ENCODE results near the gene CACNA2D3.

- no peak for TF ChIP-seq TARDBP (IDR thresholded peaks at IDR 0.05)
- TF ChIP-seq BHLHE40 (IDR thresholded peaks at IDR 0.05; ENCODE audit: borderline replicate concordance), result no peak
- no peak for TF ChIP-seq SP1 (IDR thresholded peaks at IDR 0.05)
- TF ChIP-seq PKNOX1 (IDR thresholded peaks at IDR 0.05), result no peak
- no peak for TF ChIP-seq NFRKB (IDR thresholded peaks at IDR 0.05)
- TF ChIP-seq SUZ12 (IDR thresholded peaks at IDR 0.05), result no peak
- TF ChIP-seq ARNT (IDR thresholded peaks at IDR 0.05), result no peak
- TF ChIP-seq FOXK2 (IDR thresholded peaks at IDR 0.05), result no peak
- no peak for TF ChIP-seq FOXM1 (IDR thresholded peaks at IDR 0.05; ENCODE audit: borderline replicate concordance)
These were observed 1000.0 kb downstream of the CACNA2D3 start for GRCh38 chr3:55122312-55122711.

All from HEK293T (cell line).